HG02870 (cell line): ENCODE measurements around the gene CFAP58.

Experiments used
- ATAC-seq: cut with Tn5 transposase; IDR thresholded peaks from one replicate; pipeline ENCODE4 v1.9.1; 2021; ENCODE audit warnings: mild to moderate bottlenecking, moderate library complexity; ENCODE audit not compliant: unreplicated experiment

Gene CFAP58

GRCh38 chr10:104479906-104480593 is 126.4 kb downstream of the CFAP58 start:
- no peak for ATAC-seq

- no peak for ATAC-seq
Observed at GRCh38 chr10:104480797-104481196, 127.2 kb downstream of the CFAP58 start.

GRCh38 chr10:104483582-104483981 is 129.9 kb downstream of the CFAP58 start:
- no peak for ATAC-seq

GRCh38 chr10:104485632-104486031 is 132.0 kb downstream of the CFAP58 start:
- no peak for ATAC-seq

GRCh38 chr10:104486803-104487202 is 133.2 kb downstream of the CFAP58 start:
- ATAC-seq = no peak

GRCh38 chr10:104487794-104488438 is 134.3 kb downstream of the CFAP58 start:
- no peak for ATAC-seq

GRCh38 chr10:104488439-104488832 is 134.8 kb downstream of the CFAP58 start:
- ATAC-seq = no peak

GRCh38 chr10:104492329-104492940 is 138.8 kb downstream of the CFAP58 start:
- no peak for ATAC-seq

- no peak for ATAC-seq
Observed at GRCh38 chr10:104498347-104499081, 144.9 kb downstream of the CFAP58 start.

- no peak for ATAC-seq
Observed at GRCh38 chr10:104501449-104501848, 147.8 kb downstream of the CFAP58 start.

- ATAC-seq = no peak
Observed at GRCh38 chr10:104501864-104502579, 148.4 kb downstream of the CFAP58 start.

GRCh38 chr10:104502907-104503306 is 149.3 kb downstream of the CFAP58 start:
- no peak for ATAC-seq
